B cell (primary cell): ENCODE data around the gene CALHM3. TPM values are rescaled to one million over a fixed set of nuclear protein-coding genes. Genes with fewer than 3 reads are reported as not detected.

Experiments
- ATAC-seq: fragments of 200-7000 bp; cut with Tn5 transposase; one replicate; pipeline ENCODE4 v1.10.0; 2021; ENCODE audit warnings: low read depth, mild to moderate bottlenecking, moderate number of reproducible peaks, moderate library complexity
- CTCF ChIA-PET: fragments of 350-600 bp; sonication (Branson Sonifier 250); formaldehyde crosslinking; loops from one replicate; lab custom pipeline; 2021; ENCODE audit warnings: antibody characterized with exemption, inconsistent platforms; lab: Charles Lee
- POLR2A ChIA-PET: fragments of 350-600 bp; sonication (Branson Sonifier 250); formaldehyde crosslinking; loops from one replicate; lab custom pipeline; 2021; ENCODE audit warnings: antibody characterized with exemption; lab: Charles Lee
- DNase-seq: peaks from one replicate; pipeline ENCODE4 v3.0.0; 2013
- H2AFZ ChIP-seq: 2 replicates; pipeline ENCODE4 v1.6.1; 2012; ENCODE audit warnings: mild to moderate bottlenecking, low read depth, low read length; ENCODE audit not compliant: insufficient read depth, poor library complexity, severe bottlenecking
- H3K27ac ChIP-seq, 2 donors: 1 replicate in 1 of 2; 2 replicates in 1 of 2; pipeline ENCODE4 v1.5.1; 2012 to 2013; ENCODE audit warnings: low read length in 2 of 2, mild to moderate bottlenecking in 2 of 2, moderate library complexity in 1 of 2
- H3K27me3 ChIP-seq, 4 experiments: fragments of 200-600 bp in 1 of 4; sonication (generic) in 1 of 4; replicated peaks in 1 of 4; 1 replicate in 2 of 4; 2 replicates in 2 of 4; pipeline versions ENCODE4 v1.6.1 to v1.7.0; 2013 to 2016; ENCODE audit warnings: low read length in 3 of 4, mild to moderate bottlenecking in 2 of 4, mixed read lengths in 1 of 4, moderate library complexity in 1 of 4; ENCODE audit not compliant: insufficient read depth in 4 of 4, control insufficient read depth in 3 of 4; ENCODE audit errors: control extremely low read depth in 1 of 4
- H3K36me3 ChIP-seq, 2 experiments: replicated peaks in 1 of 2; 1 replicate in 1 of 2; 2 replicates in 1 of 2; pipeline versions ENCODE4 v1.6.1 to v1.7.1; 2013; ENCODE audit warnings: low read length in 1 of 2; ENCODE audit not compliant: insufficient read depth in 2 of 2, control insufficient read depth in 1 of 2; ENCODE audit errors: control extremely low read depth in 1 of 2, extremely low read depth in 1 of 2
- H3K4me1 ChIP-seq, 2 donors: fragments of 200-600 bp in 1 of 2; sonication (generic) in 1 of 2; 1 replicate in 1 of 2; 2 replicates in 1 of 2; pipeline versions ENCODE4 v1.5.1 to v1.6.1; 2013 to 2017; ENCODE audit warnings: low read length in 2 of 2; ENCODE audit not compliant: control insufficient read depth in 2 of 2, insufficient read depth in 2 of 2
- H3K4me2 ChIP-seq: replicated peaks from 2 replicates; pipeline ENCODE3; 2012; ENCODE audit warnings: mild to moderate bottlenecking, low read depth, low read length; ENCODE audit not compliant: poor library complexity, severe bottlenecking
- H3K4me3 ChIP-seq, 5 experiments: fragments of 200-600 bp in 1 of 5; sonication (generic) in 1 of 5; 1 replicate in 3 of 5; 2 replicates in 2 of 5; pipeline versions ENCODE4 v1.5.1 to v1.7.0; 2011 to 2016; ENCODE audit warnings: low read length in 4 of 5, mild to moderate bottlenecking in 4 of 5, low read depth in 2 of 5, control low read depth in 1 of 5, moderate library complexity in 1 of 5; ENCODE audit not compliant: insufficient read depth in 1 of 5; ENCODE audit errors: control extremely low read depth in 1 of 5, extremely low read depth in 1 of 5
- H3K79me2 ChIP-seq: fragments of 200-600 bp; sonication (generic); one replicate; pipeline ENCODE4 v1.6.0; 2016; ENCODE audit warnings: low read length; ENCODE audit not compliant: control insufficient read depth, insufficient read depth
- H3K9ac ChIP-seq: fragments of 200-600 bp; sonication (generic); 2 replicates; pipeline ENCODE4 v1.6.1; 2017; ENCODE audit warnings: mild to moderate bottlenecking, low read length, moderate library complexity
- H3K9me3 ChIP-seq, 3 donors: one replicate each; pipeline versions ENCODE4 v1.6.1 to v1.7.1; 2013; ENCODE audit warnings: low read length in 2 of 3; ENCODE audit not compliant: control insufficient read depth in 2 of 3, insufficient read depth in 1 of 3; ENCODE audit errors: control extremely low read depth in 1 of 3
- H4K20me1 ChIP-seq: 2 replicates; pipeline ENCODE4 v1.6.0; 2012; ENCODE audit warnings: mild to moderate bottlenecking, low read length; ENCODE audit not compliant: insufficient read depth, control insufficient read depth, poor library complexity, severe bottlenecking
- H3K27ac Mint-ChIP-seq: one replicate; pipeline ENCODE4 v1.8.0; 2021; ENCODE audit warnings: mixed read lengths
- H3K27me3 Mint-ChIP-seq: one replicate; pipeline ENCODE4 v1.8.0; 2021; ENCODE audit warnings: mixed read lengths
- H3K4me1 Mint-ChIP-seq: one replicate; pipeline ENCODE4 v1.8.0; 2021; ENCODE audit warnings: mixed read lengths
- H3K4me3 Mint-ChIP-seq: one replicate; pipeline ENCODE4 v1.8.0; 2021; ENCODE audit warnings: mixed read lengths
- H3K9me3 Mint-ChIP-seq: one replicate; pipeline ENCODE4 v1.8.0; 2022; ENCODE audit warnings: mixed read lengths; ENCODE audit not compliant: insufficient read depth
- EZH2 ChIP-seq: IDR thresholded peaks from 2 replicates; pipeline ENCODE4 v1.6.1; 2012; ENCODE audit warnings: borderline replicate concordance, low read depth, mild to moderate bottlenecking, moderate library complexity, low read length; ENCODE audit not compliant: insufficient read depth, poor library complexity, severe bottlenecking
- WGBS: methylation state at CpG from one replicate; pipeline ENCODE4 v1.1.5; 2013; ENCODE audit warnings: missing lambda C conversion rate; ENCODE audit not compliant: insufficient coverage; 5-methylcytosine and 5-hydroxymethylcytosine counted together
- intact Hi-C: fragments of 100-400 bp; cut with micrococcal nuclease; formaldehyde crosslinking; loops from one replicate; pipeline ENCODE4 v1.10.0; 2022
- polyA plus RNA-seq: library from polyadenylated mRNA; depleted of rRNA; stranded (reverse); fragments of >200 nt; gene quantifications from 2 replicates; pipeline ENCODE4 v1.2.3, GENCODE V29; 2012
- total RNA-seq, 2 donors: library from RNA; stranded (reverse); fragments of 120-200 nt in 1 of 2; gene quantifications; 1 replicate in 1 of 2; 2 replicates in 1 of 2; pipeline versions ENCODE4 v1.2.3 to v1.2.4, GENCODE V29; 2013 to 2022
- TF ChIP-seq, protein P1 (sequence below): fragments of 200-600 bp; IDR thresholded peaks from one replicate; pipeline ENCODE4 v1.8.0; 2022; ENCODE audit warnings: antibody characterized with exemption, mild to moderate bottlenecking

The CALHM3 gene
- total and polyA plus RNA-seq, 2 donors (not counting 1 experiment from before 2014, with no cell fraction given), result not detected

DNA sequence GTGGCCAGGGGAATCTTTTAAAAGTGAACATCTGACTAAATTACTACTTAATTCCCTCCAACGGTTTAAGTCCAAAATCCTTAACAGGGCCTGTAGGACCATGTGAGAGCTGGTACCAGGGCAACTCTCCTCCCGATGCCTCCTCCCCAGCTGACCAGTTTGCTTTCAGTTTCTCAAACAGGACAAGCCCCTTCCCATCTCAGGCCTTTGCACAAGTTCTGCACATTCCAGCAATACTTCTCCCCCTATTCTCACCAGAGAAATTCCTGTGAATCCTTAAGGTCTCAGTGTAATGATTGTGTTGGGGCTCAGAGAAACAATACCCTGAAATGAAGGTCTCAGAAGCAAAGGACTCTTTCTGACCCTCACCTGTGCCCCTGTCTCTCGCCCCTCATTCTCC lies 12.3 kb downstream of the CALHM3 start:
- WGBS, result 84% methylated on average over 3 of the region's 3 CpGs
- peaks cover 54% of the 10 kb centered on the region for H3K4me1 Mint-ChIP-seq
- Histone ChIP-seq H3K4me3 (no peak overlapping the region), H3K4me2 (peak overlapping the region; percentile 15), H4K20me1 (no peaks in the 10 kb centered on the region), H3K27ac (peak overlapping the region; percentile 63 to 65), H3K4me1 (peaks cover 25 to 56% of the 10 kb centered on the region in 2 donors), H3K36me3 (no peaks in the 10 kb centered on the region), H3K9me3 (peaks cover 0 to 6% (median 0%) of the 10 kb centered on the region in 3 donors), H3K79me2 (no peaks in the 10 kb centered on the region), H2AFZ (peak overlapping the region; percentile 42), H3K9ac (peak overlapping the region; percentile 8), H3K27me3 (no peaks in the 10 kb centered on the region)
- peak overlapping the region; percentile 46 for H3K4me3 Mint-ChIP-seq
- intact Hi-C loops, result loop anchor here (1.0 kb wide), 1 partner anchor 16 kb away; no protein-coding TSS in a partner anchor
- no peaks in the 10 kb centered on the region for H3K27me3 Mint-ChIP-seq
- TF ChIP-seq, protein P1, sequence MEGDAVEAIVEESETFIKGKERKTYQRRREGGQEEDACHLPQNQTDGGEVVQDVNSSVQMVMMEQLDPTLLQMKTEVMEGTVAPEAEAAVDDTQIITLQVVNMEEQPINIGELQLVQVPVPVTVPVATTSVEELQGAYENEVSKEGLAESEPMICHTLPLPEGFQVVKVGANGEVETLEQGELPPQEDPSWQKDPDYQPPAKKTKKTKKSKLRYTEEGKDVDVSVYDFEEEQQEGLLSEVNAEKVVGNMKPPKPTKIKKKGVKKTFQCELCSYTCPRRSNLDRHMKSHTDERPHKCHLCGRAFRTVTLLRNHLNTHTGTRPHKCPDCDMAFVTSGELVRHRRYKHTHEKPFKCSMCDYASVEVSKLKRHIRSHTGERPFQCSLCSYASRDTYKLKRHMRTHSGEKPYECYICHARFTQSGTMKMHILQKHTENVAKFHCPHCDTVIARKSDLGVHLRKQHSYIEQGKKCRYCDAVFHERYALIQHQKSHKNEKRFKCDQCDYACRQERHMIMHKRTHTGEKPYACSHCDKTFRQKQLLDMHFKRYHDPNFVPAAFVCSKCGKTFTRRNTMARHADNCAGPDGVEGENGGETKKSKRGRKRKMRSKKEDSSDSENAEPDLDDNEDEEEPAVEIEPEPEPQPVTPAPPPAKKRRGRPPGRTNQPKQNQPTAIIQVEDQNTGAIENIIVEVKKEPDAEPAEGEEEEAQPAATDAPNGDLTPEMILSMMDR, result no peak
- TF ChIP-seq EZH2, result no peak
- no peak for DNase-seq
- H3K9me3 Mint-ChIP-seq, result no peaks in the 10 kb centered on the region
- no peak for ATAC-seq
- ChIA-PET POLR2A (interaction anchor here (2.0 kb wide), 1 partner anchor 14 kb away, joined by 11 read pairs; the partner anchor contains the start of gene CALHM2), CTCF (interaction anchor here (1.3 to 3.2 kb wide), 5 partner anchors 10 to 50 kb away, joined by 3 to 10 read pairs (median 4); partner anchors contain the start of gene CALHM2)
- peak overlapping the region; percentile 96 for H3K27ac Mint-ChIP-seq

DNA sequence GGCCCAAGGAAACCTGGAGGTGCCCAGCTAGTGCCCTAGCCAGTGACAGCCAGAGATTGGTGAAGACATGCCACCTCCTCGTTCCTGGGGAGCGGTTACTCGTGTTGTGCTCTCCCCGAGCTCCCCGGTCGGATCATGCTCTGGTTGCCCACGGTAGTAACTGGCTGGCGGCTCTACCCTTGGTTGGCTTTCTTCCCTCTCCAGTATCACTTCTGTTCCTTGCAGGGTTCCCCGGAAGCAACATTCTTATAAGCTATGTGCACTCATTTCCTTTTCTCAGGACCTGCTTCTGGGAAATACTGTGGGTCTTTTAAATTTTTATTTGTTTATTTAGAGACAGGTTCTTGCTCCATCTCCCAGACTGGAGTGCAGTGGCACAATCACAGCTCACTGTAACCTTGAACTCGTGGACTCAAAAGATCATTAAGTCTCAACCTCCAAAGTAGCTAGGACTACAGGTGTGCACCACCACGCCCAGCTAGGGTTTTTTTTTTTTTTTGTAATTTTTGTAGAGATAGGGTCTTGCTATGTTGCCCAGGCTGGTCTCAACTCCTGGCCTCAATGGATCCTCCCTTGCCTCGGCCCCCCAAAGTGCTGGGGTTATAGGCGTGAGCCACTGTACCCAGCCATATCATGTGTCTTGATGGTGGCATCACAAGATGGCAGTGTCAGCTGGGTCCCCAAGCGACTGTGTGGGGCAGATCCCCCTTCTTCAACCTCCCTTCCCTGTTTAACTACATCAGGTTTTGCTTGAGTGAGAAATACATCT lies 13.4 kb downstream of the CALHM3 start:
- Histone ChIP-seq H2AFZ (peak overlapping the region; percentile 36), H3K27ac (no peak overlapping the region), H3K4me3 (no peak overlapping the region), H3K27me3 (no peaks in the 10 kb centered on the region), H4K20me1 (no peaks in the 10 kb centered on the region), H3K79me2 (no peaks in the 10 kb centered on the region), H3K4me2 (no peak overlapping the region), H3K4me1 (peaks cover 14 to 45% of the 10 kb centered on the region in 2 donors), H3K9me3 (peaks cover 0 to under 1% (median 0%) of the 10 kb centered on the region in 3 donors), H3K9ac (no peak overlapping the region), H3K36me3 (no peaks in the 10 kb centered on the region)
- Mint-ChIP-seq H3K4me3 (no peak overlapping the region), H3K9me3 (no peaks in the 10 kb centered on the region), H3K27ac (peak overlapping the region; percentile 61), H3K4me1 (peaks cover 43% of the 10 kb centered on the region), H3K27me3 (no peaks in the 10 kb centered on the region)
- ATAC-seq (no peak), DNase-seq (no peak)
- 87% methylated on average over 10 of the region's 14 CpGs for WGBS
- intact Hi-C loops, result no loop called here
- CTCF ChIA-PET, result interaction anchor here (1.1 to 3.2 kb wide), 6 partner anchors 12 to 48 kb away, joined by 3 to 10 read pairs (median 4); partner anchors contain the start of gene CALHM2
- POLR2A ChIA-PET, result interaction anchor here (2.0 kb wide), 1 partner anchor 13 kb away, joined by 11 read pairs; the partner anchor contains the start of gene CALHM2
- TF ChIP-seq, protein P1, result no peak
- TF ChIP-seq EZH2, result no peak
